K562 (cell line): ENCODE results near the gene ECSIT. TPM values are rescaled to one million over a fixed set of nuclear protein-coding genes. Genes with fewer than 3 reads are reported as not detected.

Experiments used
- ATAC-seq: fragments of 200-7000 bp; cut with Tn5 transposase; 3 replicates; pipeline ENCODE4 v1.9.1; 2020; ENCODE audit warnings: moderate library complexity
- BruUV-seq: library from RNA; stranded (reverse); fragments of 400-500 nt; replicated peaks from 2 replicates; lab custom pipeline; 2021; lab: Mats Ljungman, UMichigan
- CTCF ChIA-PET: fragments of 300-600 bp; formaldehyde crosslinking; extraction: SDS; loops from one replicate; lab custom pipeline; 2021; ENCODE audit warnings: low intra/inter-chr PET ratio; lab: Yijun Ruan, JAX
- POLR2A ChIA-PET: fragments of 300-600, 350-650 bp; sonication (Branson Sonifier 250); formaldehyde crosslinking; extraction: SDS; loops from one replicate; lab custom pipeline; 2021; ENCODE audit warnings: antibody characterized with exemption, inconsistent platforms; lab: Yijun Ruan, JAX
- DNase-seq, 4 experiments: peaks; one replicate each; pipeline versions ENCODE4 v3.0.0 to v3.0.0-alpha.2; 2011 to 2018; ENCODE audit warnings: low spot score in 3 of 4, mixed read lengths in 3 of 4; ENCODE audit errors: extremely low read depth in 1 of 4
- FAIRE-seq: peaks from 2 replicates; lab custom pipeline; 2011; peaks lifted over from hg19 to GRCh38; lab: Jason Lieb, UNC
- H2AFZ ChIP-seq: 2 replicates; pipeline ENCODE4 v1.6.0; 2011; ENCODE audit warnings: low read depth, low read length, control low read depth, inconsistent platforms
- H3K27ac ChIP-seq: fragments of 200-600 bp; 3 replicates; pipeline ENCODE4 v1.8.0; 2011; ENCODE audit warnings: low read depth, mild to moderate bottlenecking, control low read depth, inconsistent platforms, low read length, moderate library complexity, mixed read lengths; ENCODE audit errors: extremely low read depth
- H3K27me3 ChIP-seq, 2 experiments: fragments of 300-600 bp in 1 of 2; 2 replicates in 1 of 2; 3 replicates in 1 of 2; pipeline versions ENCODE4 v1.6.0 to v1.8.0; 2011; ENCODE audit warnings: inconsistent platforms in 2 of 2, low read length in 2 of 2, mild to moderate bottlenecking in 1 of 2, mixed read lengths in 1 of 2, moderate library complexity in 1 of 2; ENCODE audit not compliant: control insufficient read depth in 2 of 2, insufficient read depth in 2 of 2
- H3K36me3 ChIP-seq: fragments of 300-600 bp; 3 replicates; pipeline ENCODE4 v1.8.0; 2011; ENCODE audit warnings: mild to moderate bottlenecking, low read length, inconsistent platforms; ENCODE audit not compliant: control insufficient read depth, insufficient read depth
- H3K4me1 ChIP-seq, 2 experiments: fragments of 200-600 bp in 1 of 2; replicated peaks in 1 of 2; 2 replicates in 1 of 2; 3 replicates in 1 of 2; pipeline versions ENCODE4 v1.5.1 to v1.8.0; 2011; ENCODE audit warnings: inconsistent platforms in 2 of 2, low read length in 2 of 2, mild to moderate bottlenecking in 1 of 2, mixed read lengths in 1 of 2, moderate library complexity in 1 of 2; ENCODE audit not compliant: control insufficient read depth in 2 of 2, insufficient read depth in 2 of 2
- H3K4me2 ChIP-seq: 2 replicates; pipeline ENCODE4 v1.6.1; 2011; ENCODE audit warnings: low read length, control low read depth, inconsistent platforms, mixed read lengths; ENCODE audit not compliant: insufficient read depth
- H3K4me3 ChIP-seq: fragments of 200-600 bp; sonication (generic), shearing (Covaris generic); 2 replicates; pipeline ENCODE4 v1.5.1; 2016; ENCODE audit warnings: control low read depth, inconsistent platforms
- H3K79me2 ChIP-seq: fragments of 200-600 bp; 3 replicates; pipeline ENCODE4 v1.8.0; 2011; ENCODE audit warnings: low read length, inconsistent platforms; ENCODE audit not compliant: control insufficient read depth, insufficient read depth
- H3K9ac ChIP-seq, 2 experiments: 2 replicates each; pipeline versions ENCODE4 v1.6.0 to v1.6.1; 2011; ENCODE audit warnings: low read depth in 2 of 2, low read length in 2 of 2, control low read depth in 1 of 2, inconsistent platforms in 1 of 2, mild to moderate bottlenecking in 1 of 2, mixed read lengths in 1 of 2; ENCODE audit not compliant: insufficient read depth in 1 of 2
- H3K9me1 ChIP-seq: one replicate; pipeline ENCODE4 v1.6.0; 2011; ENCODE audit warnings: inconsistent platforms, mild to moderate bottlenecking, low read length, moderate library complexity; ENCODE audit not compliant: control insufficient read depth, insufficient read depth
- H3K9me3 ChIP-seq: replicated peaks from 2 replicates; pipeline ENCODE4 v1.5.1; 2011; ENCODE audit warnings: low read depth, low read length, inconsistent platforms; ENCODE audit not compliant: control insufficient read depth, insufficient read depth
- H4K20me1 ChIP-seq: replicated peaks from 2 replicates; pipeline ENCODE4 v1.6.1; 2011; ENCODE audit warnings: low read length, inconsistent platforms, mixed read lengths; ENCODE audit not compliant: control insufficient read depth, insufficient read depth
- CHD1 ChIP-seq: fragments of 200-600 bp; sonication (generic); IDR thresholded peaks from one replicate; pipeline ENCODE4 v1.6.1; 2012; ENCODE audit warnings: mild to moderate bottlenecking, moderate library complexity, low read length, inconsistent platforms
- HDGF ChIP-seq: fragments of 450-650 bp; IDR thresholded peaks from 2 replicates; pipeline ENCODE4 v1.6.1; 2016
- HMG20A ChIP-seq: fragments of 450-650 bp; formaldehyde crosslinking; conservative IDR thresholded peaks from 2 replicates; pipeline ENCODE4 v1.4.0; 2020; ENCODE audit warnings: mild to moderate bottlenecking, mixed read lengths
- L3MBTL2 ChIP-seq: fragments of 450-650 bp; IDR thresholded peaks from 2 replicates; pipeline ENCODE4 v1.6.1; 2016; ENCODE audit warnings: mild to moderate bottlenecking, moderate library complexity
- OTX1 ChIP-seq: fragments of 450-650 bp; formaldehyde crosslinking; IDR thresholded peaks from 2 replicates; pipeline ENCODE4 v1.4.0; 2022; ENCODE audit warnings: mild to moderate bottlenecking
- RBM39 ChIP-seq: fragments of 200-400 bp; formaldehyde crosslinking; optimal IDR thresholded peaks from 2 replicates; pipeline ENCODE3; 2018; ENCODE audit warnings: low read depth, low read length
- SPI1 ChIP-seq: IDR thresholded peaks from 2 replicates; pipeline ENCODE4 v1.6.1; 2011; ENCODE audit warnings: low read depth, low read length, control low read depth, borderline replicate concordance
- TOE1 ChIP-seq, 2 experiments: fragments of 450-650 bp in 1 of 2; sonication (generic) in 1 of 2; formaldehyde crosslinking in 1 of 2; IDR thresholded peaks; 2 replicates each; pipeline versions ENCODE4 v1.7.1 to v1.8.0; 2016 to 2022; ENCODE audit warnings: borderline replicate concordance in 2 of 2, mild to moderate bottlenecking in 2 of 2, antibody characterized with exemption in 1 of 2, inconsistent platforms in 1 of 2, low read depth in 1 of 2, missing genetic modification reagents in 1 of 2, moderate library complexity in 1 of 2
- ZNF124 ChIP-seq: sonication (generic); formaldehyde crosslinking; IDR thresholded peaks from 2 replicates; pipeline ENCODE4 v1.8.1; 2022; ENCODE audit warnings: missing genetic modification reagents
- ZNF274 ChIP-seq: IDR thresholded peaks from 2 replicates; pipeline ENCODE4 v1.6.1; 2011; ENCODE audit warnings: low read depth, mild to moderate bottlenecking, low read length, moderate library complexity, borderline replicate concordance
- WGBS: fragments of 100-300 bp; shearing (Covaris generic); methylation state at CpG from one replicate; pipeline ENCODE4 v1.1.6; 2016; ENCODE audit warnings: low coverage, mixed read lengths; ENCODE audit not compliant: insufficient coverage; ENCODE audit errors: missing lambda C conversion rate; 5-methylcytosine and 5-hydroxymethylcytosine counted together
- in situ Hi-C: fragments of 300-500 bp; cut with MboI; formaldehyde crosslinking; loops from 4 replicates; pipeline ENCODE4 v1.15.0; 2018; ENCODE audit warnings: inconsistent platforms, mixed read lengths
- intact Hi-C: fragments of 100-400 bp; cut with micrococcal nuclease; formaldehyde crosslinking; loops from 2 replicates; pipeline ENCODE4 v1.14.2; 2022
- polyA plus RNA-seq, 8 experiments: library from polyadenylated mRNA; depleted of rRNA in 4 of 8; stranded (reverse) in 5 of 8; unstranded in 3 of 8; fragments of >200 nt; fragmentation: Nextera tagmentation in 2 of 8; fragmentation: Illumina TruSeq in 1 of 8; extraction: Ambion mirVana in 2 of 8; extraction: Trizol in 1 of 8; gene quantifications; 2 replicates each; pipeline versions ENCODE4 v1.2.1 to v1.2.3, GENCODE V29; 2011 to 2014; ENCODE audit warnings: inconsistent platforms in 1 of 8, missing spikeins in 1 of 8
- total RNA-seq, 7 experiments: library from RNA; depleted of rRNA in 6 of 7; stranded (reverse); fragments of >200 nt in 6 of 7; fragmentation: Illumina TruSeq in 2 of 7; extraction: Trizol in 2 of 7; gene quantifications; 2 replicates each; pipeline versions ENCODE4 v1.2.1 to v1.2.3, GENCODE V29; 2011 to 2021; ENCODE audit warnings: low replicate concordance in 1 of 7
- TF ChIP-seq, protein P1 (sequence below): sonication (generic); formaldehyde crosslinking; IDR thresholded peaks from 2 replicates; pipeline ENCODE4 v1.8.1; 2023; ENCODE audit warnings: missing genetic modification reagents, mild to moderate bottlenecking, borderline replicate concordance
- TF ChIP-seq, protein P2 (sequence below), 2 experiments: IDR thresholded peaks; 2 replicates each; pipeline ENCODE4 v1.6.1; 2011; ENCODE audit warnings: borderline replicate concordance in 1 of 2, control low read depth in 1 of 2, low read depth in 1 of 2, low read length in 1 of 2, mild to moderate bottlenecking in 1 of 2, mixed read lengths in 1 of 2, moderate library complexity in 1 of 2; ENCODE audit not compliant: insufficient read depth in 1 of 2, insufficient read length in 1 of 2, poor library complexity in 1 of 2, severe bottlenecking in 1 of 2; ENCODE audit errors: extremely low read depth in 1 of 2

The ECSIT gene
- total and polyA plus RNA-seq, 9 of the 15 experiments (the other 6 are each of a cell fraction or from before 2014, with no cell fraction given): 1.1 to 82.5 (median 43.9) TPM

DNA sequence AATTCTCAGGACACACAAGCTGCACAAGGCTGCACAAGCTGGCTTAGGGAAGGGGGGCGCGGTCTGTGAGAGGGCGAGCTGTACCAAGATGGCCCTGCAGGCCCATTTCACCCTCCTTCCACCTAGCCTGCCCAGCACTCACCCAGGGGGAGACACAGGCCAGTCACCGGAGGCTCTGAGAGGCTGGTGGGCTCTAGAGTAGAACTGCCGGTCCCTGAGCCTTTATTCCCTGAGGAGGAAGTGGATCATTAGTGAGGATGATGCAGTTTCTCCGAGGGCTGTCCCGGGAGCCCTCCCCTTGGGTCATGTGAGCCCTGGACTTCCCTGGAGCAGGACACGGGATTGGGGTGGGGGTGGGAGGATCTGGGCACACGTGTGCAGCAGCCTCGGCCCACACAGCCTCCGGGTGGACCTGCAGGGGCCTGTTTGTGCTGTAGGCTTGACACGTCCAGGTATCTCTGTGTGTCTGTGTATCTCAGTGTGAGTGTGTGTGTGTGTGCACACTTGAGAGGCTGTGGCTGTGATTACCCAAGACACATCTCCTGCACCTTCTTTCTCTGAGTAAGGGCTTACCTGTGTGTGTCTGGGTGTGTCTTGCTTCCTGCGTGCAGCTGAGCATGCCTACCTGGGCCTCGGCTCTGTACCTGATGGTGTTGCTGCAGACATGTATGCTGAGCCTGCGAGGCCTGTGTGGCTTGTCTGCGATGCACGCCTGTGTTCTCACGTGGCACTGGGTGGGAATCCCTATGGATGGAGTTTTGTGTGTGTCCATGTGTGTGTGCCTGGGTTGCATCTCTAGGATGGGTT lies 48.7 kb upstream of the ECSIT start, which contains the start of gene ACP5:
ACP5 (minus strand) TSS at position 195 of the 807 bp plus-strand sequence. CDS start 328 bp downstream, outside the sequence.
- peak within 1 kb of the TSS; percentile 62 for H3K4me2 ChIP-seq
- H3K79me2 ChIP-seq: no peaks in the 10 kb centered on the region
- TF ChIP-seq HMG20A (CRISPR knock-in tag) (no peak), CHD1 (peak; percentile 7), RBM39 (no peak), HDGF (0 out of 2 replicates have a peak, but pooled peaks have one; percentile 48), L3MBTL2 (peak; percentile 72; the same call in 1 of the 2 replicates), SPI1 (peak; percentile 19; the same call in 1 of the 2 replicates), OTX1 (CRISPR knock-in tag) (0 out of 2 replicates have a peak, but pooled peaks have one; percentile 8), ZNF124 (no peak), ZNF274 (0 out of 2 replicates have a peak, but pooled peaks have one; percentile 11), TOE1 (IDR thresholded peaks at IDR 0.05; ENCODE audit: borderline replicate concordance) (no peak), TOE1 (CRISPR knock-in tag; IDR thresholded peaks at IDR 0.05; ENCODE audit: borderline replicate concordance, low read depth) (peak; percentile 59; the same call in 1 of the 2 replicates)
- TF ChIP-seq, protein P1, sequence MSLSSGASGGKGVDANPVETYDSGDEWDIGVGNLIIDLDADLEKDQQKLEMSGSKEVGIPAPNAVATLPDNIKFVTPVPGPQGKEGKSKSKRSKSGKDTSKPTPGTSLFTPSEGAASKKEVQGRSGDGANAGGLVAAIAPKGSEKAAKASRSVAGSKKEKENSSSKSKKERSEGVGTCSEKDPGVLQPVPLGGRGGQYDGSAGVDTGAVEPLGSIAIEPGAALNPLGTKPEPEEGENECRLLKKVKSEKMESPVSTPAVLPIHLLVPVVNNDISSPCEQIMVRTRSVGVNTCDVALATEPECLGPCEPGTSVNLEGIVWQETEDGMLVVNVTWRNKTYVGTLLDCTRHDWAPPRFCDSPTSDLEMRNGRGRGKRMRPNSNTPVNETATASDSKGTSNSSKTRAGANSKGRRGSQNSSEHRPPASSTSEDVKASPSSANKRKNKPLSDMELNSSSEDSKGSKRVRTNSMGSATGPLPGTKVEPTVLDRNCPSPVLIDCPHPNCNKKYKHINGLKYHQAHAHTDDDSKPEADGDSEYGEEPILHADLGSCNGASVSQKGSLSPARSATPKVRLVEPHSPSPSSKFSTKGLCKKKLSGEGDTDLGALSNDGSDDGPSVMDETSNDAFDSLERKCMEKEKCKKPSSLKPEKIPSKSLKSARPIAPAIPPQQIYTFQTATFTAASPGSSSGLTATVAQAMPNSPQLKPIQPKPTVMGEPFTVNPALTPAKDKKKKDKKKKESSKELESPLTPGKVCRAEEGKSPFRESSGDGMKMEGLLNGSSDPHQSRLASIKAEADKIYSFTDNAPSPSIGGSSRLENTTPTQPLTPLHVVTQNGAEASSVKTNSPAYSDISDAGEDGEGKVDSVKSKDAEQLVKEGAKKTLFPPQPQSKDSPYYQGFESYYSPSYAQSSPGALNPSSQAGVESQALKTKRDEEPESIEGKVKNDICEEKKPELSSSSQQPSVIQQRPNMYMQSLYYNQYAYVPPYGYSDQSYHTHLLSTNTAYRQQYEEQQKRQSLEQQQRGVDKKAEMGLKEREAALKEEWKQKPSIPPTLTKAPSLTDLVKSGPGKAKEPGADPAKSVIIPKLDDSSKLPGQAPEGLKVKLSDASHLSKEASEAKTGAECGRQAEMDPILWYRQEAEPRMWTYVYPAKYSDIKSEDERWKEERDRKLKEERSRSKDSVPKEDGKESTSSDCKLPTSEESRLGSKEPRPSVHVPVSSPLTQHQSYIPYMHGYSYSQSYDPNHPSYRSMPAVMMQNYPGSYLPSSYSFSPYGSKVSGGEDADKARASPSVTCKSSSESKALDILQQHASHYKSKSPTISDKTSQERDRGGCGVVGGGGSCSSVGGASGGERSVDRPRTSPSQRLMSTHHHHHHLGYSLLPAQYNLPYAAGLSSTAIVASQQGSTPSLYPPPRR (CRISPR knock-in tag): peak; percentile 64; the same call in 1 of the 2 replicates
- TF ChIP-seq, protein P2, sequence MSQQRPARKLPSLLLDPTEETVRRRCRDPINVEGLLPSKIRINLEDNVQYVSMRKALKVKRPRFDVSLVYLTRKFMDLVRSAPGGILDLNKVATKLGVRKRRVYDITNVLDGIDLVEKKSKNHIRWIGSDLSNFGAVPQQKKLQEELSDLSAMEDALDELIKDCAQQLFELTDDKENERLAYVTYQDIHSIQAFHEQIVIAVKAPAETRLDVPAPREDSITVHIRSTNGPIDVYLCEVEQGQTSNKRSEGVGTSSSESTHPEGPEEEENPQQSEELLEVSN (IDR thresholded peaks at IDR 0.05; ENCODE audit: borderline replicate concordance in 1 of 2, extremely low read depth in 1 of 2, insufficient read depth in 1 of 2, insufficient read length in 1 of 2, low read depth in 1 of 2, low read length in 1 of 2, poor library complexity in 1 of 2, severe bottlenecking in 1 of 2): peak in 1 of 2 experiments; percentile 66
- no peaks in the 10 kb centered on the region for H4K20me1 ChIP-seq
- H3K36me3 ChIP-seq: no peaks in the 10 kb centered on the region
- 49% methylated on average over 17 of the region's 18 CpGs for WGBS
- H3K27me3 ChIP-seq: no peaks in the 10 kb centered on the region
- no TSS peak for BruUV-seq
- H3K4me1 ChIP-seq: peaks cover 44 to 66% of the 10 kb centered on the region in 2 experiments
- DNase-seq: peak in 1 of 4 experiments; percentile 36
- in situ Hi-C loops (no loop called here), intact Hi-C loops (no loop called here)
- H3K9ac ChIP-seq: peak within 1 kb of the TSS in 1 of 2 experiments; percentile 81; a peak in 2 of 4 replicates
- peak within 1 kb of the TSS; percentile 41 for H3K27ac ChIP-seq
- ATAC-seq: peak; percentile 14
- no peaks in the 10 kb centered on the region for H3K9me3 ChIP-seq
- no peak within 1 kb of the TSS for H3K4me3 ChIP-seq
- POLR2A ChIA-PET: interaction anchor here (0.8 to 1.8 kb wide), 6 partner anchors 9 to 92 kb away, joined by 3 to 8 read pairs (median 4); partner anchors contain the start of gene ELOF1
- H2AFZ ChIP-seq: peak within 1 kb of the TSS; percentile 76
- no peaks in the 10 kb centered on the region for H3K9me1 ChIP-seq
- CTCF ChIA-PET: no interaction called here
- FAIRE-seq: no peak
